Activated CD4-positive, alpha-beta T cell treated with anti-CD3 and anti-CD28 coated beads, Interleukin-2, Interleukin-6, amounts not matched to agents 100 ng/mL and 50 ng/mL, durations not matched to agents 16 hours and 8 hours (primary cell): ENCODE results near the gene VSNL1.

Experiments
- DNase-seq: peaks from one replicate; pipeline ENCODE4 v3.0.0-alpha.2; 2020

VSNL1 gene

GRCh38 chr2:17615728-17616351 lies 75.3 kb downstream of the VSNL1 start:
- no peak for DNase-seq

DNA sequence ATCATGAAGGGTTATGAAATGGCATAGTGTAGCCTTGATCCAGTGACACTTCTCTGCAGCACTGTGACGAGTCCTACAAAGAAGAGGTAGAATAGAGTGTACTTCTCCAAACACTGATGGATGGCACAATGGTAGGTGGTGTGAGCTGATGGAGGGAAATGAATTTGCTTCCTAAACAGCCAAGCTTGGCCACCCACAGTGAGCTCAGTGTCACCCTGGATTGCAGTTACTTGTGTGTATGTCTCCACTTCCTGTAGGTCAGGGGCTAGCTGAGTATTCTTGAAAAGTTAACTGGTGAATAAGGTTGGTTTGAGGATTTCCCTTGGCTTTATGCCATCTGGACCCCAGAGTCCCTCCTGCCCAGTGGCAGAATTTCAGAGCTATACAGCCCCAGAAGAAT lies 75.9 kb downstream of the VSNL1 start:
- no peak for DNase-seq

DNA sequence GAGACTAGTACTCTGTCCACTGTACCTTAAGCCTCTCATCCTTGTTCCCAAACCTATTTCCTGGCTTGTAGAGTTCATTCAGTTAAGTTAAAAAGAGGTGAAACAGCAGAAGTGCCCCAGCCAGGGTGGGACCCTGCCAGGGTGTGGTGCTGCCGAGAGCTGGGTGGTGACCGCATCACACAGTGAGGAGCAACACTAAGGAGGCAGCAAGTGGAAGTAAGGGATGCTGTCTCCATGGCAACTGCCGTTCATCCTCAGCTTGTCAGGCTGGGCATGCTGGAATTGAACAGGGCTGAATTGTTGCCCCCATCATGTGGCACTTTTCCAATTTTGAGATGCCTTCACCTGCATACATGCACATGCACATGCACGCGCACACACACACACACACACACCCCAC lies 77.0 kb downstream of the VSNL1 start:
- no peak for DNase-seq

GRCh38 chr2:17617955-17618354 lies 77.5 kb downstream of the VSNL1 start:
- DNase-seq: no peak

DNA sequence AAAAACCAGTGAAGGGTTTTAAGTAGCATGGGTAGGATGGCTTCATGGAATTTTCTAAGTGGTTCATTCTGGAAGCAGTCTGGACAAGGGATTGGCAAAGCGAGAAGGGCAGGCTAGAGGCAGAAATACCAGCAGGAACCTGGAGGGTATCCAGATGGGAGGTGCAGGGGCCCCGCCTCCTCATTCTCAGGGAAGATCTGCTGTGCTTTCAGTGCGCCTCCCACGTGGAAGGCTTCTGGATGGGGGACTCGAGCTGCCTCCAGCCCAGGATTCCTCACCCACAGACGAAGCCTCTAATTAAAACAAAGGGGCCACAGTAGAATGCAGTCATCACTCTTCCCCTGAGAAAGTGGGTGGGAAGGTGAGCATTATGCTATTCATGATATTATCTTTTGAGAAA lies 79.8 kb downstream of the VSNL1 start:
- no peak for DNase-seq

GRCh38 chr2:17620841-17621240 lies 80.3 kb downstream of the VSNL1 start:
- no peak for DNase-seq

GRCh38 chr2:17621781-17622180 lies 81.3 kb downstream of the VSNL1 start:
- no peak for DNase-seq

GRCh38 chr2:17625446-17625845 lies 85.0 kb downstream of the VSNL1 start:
- no peak for DNase-seq

GRCh38 chr2:17626986-17627385 lies 86.5 kb downstream of the VSNL1 start:
- DNase-seq: no peak

GRCh38 chr2:17627434-17627833 lies 86.9 kb downstream of the VSNL1 start:
- no peak for DNase-seq

DNA sequence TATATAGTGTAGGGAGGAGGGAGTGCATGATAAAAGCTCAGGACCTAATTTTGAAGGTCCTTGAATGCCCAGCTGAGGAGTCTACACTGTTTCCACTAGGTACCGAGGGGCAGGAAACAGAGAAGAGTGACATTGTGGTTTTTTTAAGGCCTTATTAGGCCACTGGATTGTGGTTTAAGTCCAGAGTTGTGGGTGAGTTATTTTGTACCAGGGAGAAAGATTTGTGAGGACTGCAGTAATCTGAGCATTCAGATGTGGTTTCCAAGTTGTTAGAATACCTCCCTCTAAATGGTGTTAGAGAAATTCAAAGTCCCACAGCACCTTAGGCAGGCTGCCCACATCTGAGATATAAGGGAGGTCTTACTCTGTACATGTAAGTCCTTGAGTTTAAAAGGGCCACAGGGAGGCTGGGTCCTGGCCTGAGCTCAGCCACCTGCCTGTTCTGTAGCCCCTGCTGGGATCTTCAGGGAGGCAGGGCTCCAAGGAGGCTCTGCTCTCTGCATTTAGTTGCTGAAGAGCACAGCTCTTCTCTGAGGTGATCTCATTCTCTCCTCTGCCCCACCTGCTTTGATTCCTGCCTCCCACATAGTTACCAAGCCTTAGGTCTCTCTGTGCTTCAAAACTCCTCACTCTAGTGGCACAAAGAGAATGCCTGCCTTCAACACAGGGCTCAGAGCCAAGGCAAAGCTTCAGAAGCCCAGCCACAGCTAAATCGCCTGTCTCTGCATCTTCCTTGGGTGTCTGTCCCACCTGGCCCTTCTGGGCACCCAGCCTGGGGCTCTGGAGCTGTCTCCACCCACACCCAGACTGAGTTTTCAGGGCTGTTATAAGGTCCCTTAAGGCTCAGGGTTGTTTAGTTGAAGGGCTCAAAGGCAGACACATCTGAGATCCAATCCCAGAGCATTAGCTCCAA lies 88.1 kb downstream of the VSNL1 start:
- no peak for DNase-seq

DNA sequence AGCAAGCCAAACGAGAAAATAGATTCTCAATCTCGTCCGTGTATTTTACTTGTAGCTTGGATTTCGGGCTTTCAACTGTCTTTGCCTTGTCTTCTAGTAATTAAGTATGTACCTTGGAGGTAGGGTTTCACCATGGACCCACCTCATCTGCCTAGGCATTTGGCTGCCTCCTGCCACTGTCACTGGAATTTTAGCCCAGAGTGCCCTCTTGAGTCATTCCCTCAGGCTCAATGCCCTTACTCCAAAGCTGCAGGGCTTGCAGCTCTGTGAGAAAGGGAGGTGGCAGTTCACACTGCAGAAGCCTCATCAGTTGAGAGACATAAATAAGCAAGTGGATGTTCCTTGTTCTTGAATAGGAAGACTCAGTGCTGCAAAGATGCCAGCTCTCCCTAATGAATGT lies 89.6 kb downstream of the VSNL1 start:
- DNase-seq: no peak

DNA sequence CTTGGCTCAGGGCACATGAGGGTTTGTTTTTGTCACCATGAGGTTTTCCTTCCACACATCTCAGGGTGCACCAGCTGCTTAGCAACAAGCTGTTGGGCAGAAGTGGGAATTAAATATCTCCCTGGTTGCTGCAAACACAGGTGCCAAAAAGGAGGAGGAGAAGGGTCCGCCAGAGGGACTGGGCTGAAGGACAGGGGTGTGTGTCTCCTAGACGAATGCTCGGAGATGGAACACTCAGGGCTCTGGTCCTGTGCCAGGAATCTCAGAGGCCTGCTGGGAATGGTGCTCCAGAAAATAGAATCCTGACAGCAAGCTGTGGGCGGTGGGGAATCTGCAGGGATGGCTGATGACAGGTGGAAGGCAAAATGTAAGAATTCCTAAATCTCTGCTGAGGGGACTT lies 94.5 kb downstream of the VSNL1 start:
- no peak for DNase-seq

DNA sequence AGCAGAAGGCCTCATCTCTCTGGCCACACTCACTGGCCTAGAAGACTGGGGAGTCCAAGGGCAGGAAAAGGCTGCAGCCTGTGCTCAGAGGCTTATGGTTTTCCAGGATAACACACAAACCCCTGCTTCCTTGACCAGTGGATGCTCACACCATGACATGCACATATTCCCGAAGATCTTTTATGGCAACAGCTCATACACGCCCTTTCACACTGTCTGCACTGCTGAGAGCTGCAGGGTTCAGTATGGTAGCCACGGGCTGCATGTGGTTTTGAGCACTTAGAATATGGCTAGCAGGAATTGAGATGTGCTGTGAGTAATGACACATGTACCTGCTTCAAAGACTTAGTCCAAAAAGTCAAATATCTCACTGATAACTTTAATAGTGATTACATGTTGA lies 95.8 kb downstream of the VSNL1 start:
- no peak for DNase-seq

GRCh38 chr2:17637131-17637906 lies 96.8 kb downstream of the VSNL1 start:
- no peak for DNase-seq

- DNase-seq: no peak
Observed at GRCh38 chr2:17638196-17638743, 97.8 kb downstream of the VSNL1 start.

- no peak for DNase-seq
Observed at GRCh38 chr2:17640406-17640805, 99.9 kb downstream of the VSNL1 start.

- peak; percentile 59 for DNase-seq
Observed at GRCh38 chr2:17643031-17643615, 102.6 kb downstream of the VSNL1 start.

- no peak for DNase-seq
Observed at GRCh38 chr2:17644997-17645720, 104.7 kb downstream of the VSNL1 start.

- DNase-seq: peak; percentile 81
Observed at GRCh38 chr2:17646081-17646554, 105.6 kb downstream of the VSNL1 start.

DNA sequence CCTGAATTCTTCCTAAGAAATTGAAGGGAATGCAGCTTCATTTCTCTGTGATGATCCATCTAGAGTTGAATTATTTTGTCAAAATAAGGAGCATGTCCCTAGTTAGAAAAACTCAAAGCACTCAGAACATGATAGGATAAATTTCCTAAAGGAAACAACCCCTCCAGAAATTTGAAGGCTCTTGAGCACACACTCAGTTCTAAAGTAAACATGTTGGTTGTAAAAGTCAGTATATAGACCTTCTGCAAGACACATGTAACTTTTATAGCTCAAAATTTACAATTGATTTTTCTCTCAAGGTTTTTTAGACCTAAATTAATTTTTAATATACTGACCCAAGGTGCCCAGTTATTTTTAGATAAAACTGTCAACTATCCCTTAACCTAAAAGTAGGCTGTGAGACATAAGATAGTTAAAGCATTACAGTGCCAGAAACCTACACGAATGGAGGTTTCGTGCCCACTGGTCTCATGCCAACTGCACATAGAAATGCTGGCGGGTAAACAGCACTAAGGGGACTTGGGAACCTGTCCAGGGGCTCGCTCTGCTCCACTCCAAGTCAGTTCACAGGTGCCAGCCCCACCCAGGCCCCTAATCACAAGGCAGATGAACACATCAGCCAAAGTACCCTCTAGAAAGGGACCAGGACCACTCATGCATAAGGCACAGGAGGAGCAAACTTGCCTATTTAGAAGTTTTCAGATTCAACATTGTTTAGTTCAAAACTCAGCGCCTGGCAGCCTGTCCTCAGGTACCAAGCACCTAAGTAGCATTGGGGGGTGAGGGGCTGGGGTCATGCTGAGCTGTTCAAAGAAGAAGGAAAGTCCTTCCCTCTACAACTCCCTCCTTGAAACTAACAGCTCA lies 106.6 kb downstream of the VSNL1 start:
- DNase-seq: no peak
